ENCODE results near the gene KRTAP10-2. TPM values are rescaled to one million over a fixed set of nuclear protein-coding genes. Genes with fewer than 3 reads are reported as not detected.
A peak's percentile ranks its signal among the peaks of the same experiment; 100 is the strongest.
"Not testable (repeated sequence)": the region's sequence is repeated elsewhere in the genome, so short reads cannot be mapped to it uniquely, and the experiment has no call there.

Gene KRTAP10-2
- polyA plus RNA-seq, 3 donors from 2014 or later = not detected

DNA sequence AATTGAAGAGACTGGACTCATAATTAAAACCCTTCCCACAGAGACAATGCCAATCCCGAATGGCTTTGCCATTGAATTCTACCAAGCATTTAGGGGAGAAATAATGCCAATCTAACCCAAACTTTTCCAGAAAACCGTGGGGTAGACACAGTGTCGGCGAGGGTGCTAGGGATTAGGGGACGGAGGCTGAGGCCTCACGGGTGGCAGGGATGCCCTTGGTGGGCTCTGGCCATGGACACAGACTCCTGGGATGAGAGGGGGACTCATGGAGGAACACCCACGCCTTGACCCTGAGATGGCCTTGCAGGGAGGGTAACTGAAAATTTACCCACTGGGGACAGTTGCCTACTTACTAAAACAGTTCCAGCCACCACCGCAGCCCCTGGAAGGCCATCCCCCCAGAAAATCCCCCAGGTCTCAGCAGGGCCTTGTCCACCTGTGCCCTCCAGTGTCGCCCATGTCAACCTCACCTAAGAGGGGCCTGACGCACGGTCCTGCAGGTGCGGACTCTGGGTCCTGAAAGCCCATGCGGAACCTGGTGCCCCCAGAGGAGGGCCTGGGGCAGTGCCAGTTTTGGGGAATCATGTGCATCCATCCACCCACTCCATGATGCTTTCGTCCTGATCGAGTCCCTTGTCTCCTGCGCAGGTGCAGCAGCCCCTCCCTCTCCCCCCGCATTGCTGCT, 27.2 kb upstream of the KRTAP10-2 start:
- Mint-ChIP-seq H3K4me1 (no peaks in the 10 kb centered on the region), H3K27ac (no peak overlapping the region), H3K9me3 (peaks cover 9 to 24% (median 18%) of the 10 kb centered on the region in 6 donors), H3K27me3 (ENCODE audit: low read depth in 3 of 3) (peaks cover 4 to 12% (median 7%) of the 10 kb centered on the region in 3 donors), H3K36me3 (peaks cover 0 to 6% (median 3%) of the 10 kb centered on the region in 3 donors), H3K4me3 (no peak overlapping the region)
- DNase-seq = no peak

DNA sequence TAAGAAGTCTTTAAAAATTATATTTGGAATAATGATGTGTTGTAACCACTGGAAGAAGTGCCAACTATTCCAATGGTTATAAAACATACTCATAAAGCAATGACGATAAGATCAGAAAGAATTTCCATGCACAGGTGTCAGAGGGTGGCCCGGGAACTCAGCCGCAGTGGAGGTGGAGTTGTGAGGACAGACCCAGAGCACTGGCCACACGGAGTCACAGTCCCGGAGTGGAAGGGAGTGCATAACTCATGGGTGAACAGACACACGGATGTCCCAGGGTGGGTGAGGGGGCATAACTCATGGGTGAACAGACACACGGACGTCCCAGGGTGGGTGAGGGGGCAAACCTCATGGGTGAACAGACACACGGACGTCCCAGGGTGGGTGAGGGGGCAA, 24.7 kb upstream of the KRTAP10-2 start:
- DNase-seq = no peak
- Mint-ChIP-seq H3K27ac (no peak overlapping the region), H3K36me3 (peaks cover 0 to 6% (median 3%) of the 10 kb centered on the region in 3 donors), H3K4me1 (no peaks in the 10 kb centered on the region), H3K9me3 (peaks cover 3 to 17% (median 7%) of the 10 kb centered on the region in 6 donors), H3K27me3 (ENCODE audit: low read depth in 3 of 3) (peaks cover 7 to 11% (median 7%) of the 10 kb centered on the region in 3 donors), H3K4me3 (no peak overlapping the region)

- H3K36me3 Mint-ChIP-seq = peaks cover 0 to 6% (median 3%) of the 10 kb centered on the region in 3 donors
- no peak overlapping the region for H3K4me3 Mint-ChIP-seq
- DNase-seq = no peak
- H3K27ac Mint-ChIP-seq = no peak overlapping the region
- H3K4me1 Mint-ChIP-seq = no peaks in the 10 kb centered on the region
- H3K9me3 Mint-ChIP-seq = peaks cover 0 to 14% (median 5%) of the 10 kb centered on the region in 6 donors
- H3K27me3 Mint-ChIP-seq (ENCODE audit: low read depth in 3 of 3) = peaks cover 7 to 8% (median 7%) of the 10 kb centered on the region in 3 donors
Measured at GRCh38 chr21:44575307-44576024, 24.2 kb upstream of the KRTAP10-2 start.

DNA sequence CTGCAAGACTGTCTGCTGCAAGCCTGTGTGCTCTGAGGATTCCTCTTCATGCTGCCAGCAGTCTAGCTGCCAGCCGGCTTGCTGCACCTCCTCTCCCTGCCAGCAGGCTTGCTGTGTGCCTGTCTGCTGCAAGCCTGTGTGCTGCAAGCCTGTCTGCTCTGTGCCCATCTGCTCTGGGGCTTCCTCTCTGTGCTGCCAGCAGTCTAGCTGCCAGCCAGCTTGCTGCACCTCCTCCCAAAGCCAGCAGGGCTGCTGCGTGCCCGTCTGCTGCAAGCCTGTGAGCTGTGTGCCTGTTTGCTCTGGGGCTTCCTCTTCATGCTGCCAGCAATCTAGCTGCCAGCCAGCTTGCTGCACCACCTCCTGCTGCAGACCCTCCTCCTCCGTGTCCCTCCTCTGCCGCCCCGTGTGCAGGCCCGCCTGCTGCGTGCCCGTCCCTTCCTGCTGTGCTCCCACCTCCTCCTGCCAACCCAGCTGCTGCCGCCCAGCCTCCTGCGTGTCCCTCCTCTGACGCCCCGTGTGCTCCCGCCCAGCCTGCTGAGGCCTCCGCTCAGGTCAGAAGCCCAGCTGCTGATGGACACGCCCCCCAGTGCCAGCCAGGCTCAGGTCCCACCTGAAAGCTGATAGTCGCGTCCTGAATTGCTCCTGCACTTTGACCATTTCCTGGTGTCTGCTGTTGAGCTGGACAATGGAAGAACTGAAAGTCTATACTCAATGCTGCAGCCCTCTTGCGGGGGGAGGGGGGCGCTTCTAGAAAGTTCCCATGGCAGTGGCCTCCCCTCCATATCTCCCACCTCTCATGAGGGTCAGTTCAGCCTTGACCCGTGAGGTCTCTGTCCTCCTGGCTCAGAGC, 23.4 kb upstream of the KRTAP10-2 start:
- no peak for DNase-seq
- Mint-ChIP-seq H3K27me3 (ENCODE audit: low read depth in 3 of 3) (peaks cover 4 to 8% (median 8%) of the 10 kb centered on the region in 3 donors), H3K36me3 (peaks cover 0 to 6% (median 3%) of the 10 kb centered on the region in 3 donors), H3K27ac (no peak overlapping the region), H3K9me3 (peaks cover 0 to 11% (median 4%) of the 10 kb centered on the region in 6 donors), H3K4me3 (no peak overlapping the region), H3K4me1 (no peaks in the 10 kb centered on the region)

- not testable (repeated sequence) for H3K27me3 Mint-ChIP-seq (ENCODE audit: low read depth in 3 of 3); H3K27ac Mint-ChIP-seq; H3K4me1 Mint-ChIP-seq; H3K4me3 Mint-ChIP-seq; H3K36me3 Mint-ChIP-seq; DNase-seq
- peaks cover 0 to 11% (median 3%) of the 10 kb centered on the region in 6 donors for H3K9me3 Mint-ChIP-seq
Measured at GRCh38 chr21:44573630-44574456, 22.5 kb upstream of the KRTAP10-2 start, which contains the start of gene KRTAP10-4. KRTAP10-4 (plus strand) TSS chr21:44573729; CDS start chr21:44573759, 30 bp downstream.

GRCh38 chr21:44572959-44573583, 21.8 kb upstream of the KRTAP10-2 start:
- Mint-ChIP-seq H3K4me3 (no peak overlapping the region), H3K27me3 (ENCODE audit: low read depth in 3 of 3) (peaks cover 8 to 10% (median 9%) of the 10 kb centered on the region in 3 donors), H3K9me3 (peaks cover 0 to 11% (median 3%) of the 10 kb centered on the region in 6 donors), H3K36me3 (peaks cover 0 to 3% (median 3%) of the 10 kb centered on the region in 3 donors), H3K27ac (no peak overlapping the region), H3K4me1 (no peaks in the 10 kb centered on the region)
- no peak for DNase-seq

DNA sequence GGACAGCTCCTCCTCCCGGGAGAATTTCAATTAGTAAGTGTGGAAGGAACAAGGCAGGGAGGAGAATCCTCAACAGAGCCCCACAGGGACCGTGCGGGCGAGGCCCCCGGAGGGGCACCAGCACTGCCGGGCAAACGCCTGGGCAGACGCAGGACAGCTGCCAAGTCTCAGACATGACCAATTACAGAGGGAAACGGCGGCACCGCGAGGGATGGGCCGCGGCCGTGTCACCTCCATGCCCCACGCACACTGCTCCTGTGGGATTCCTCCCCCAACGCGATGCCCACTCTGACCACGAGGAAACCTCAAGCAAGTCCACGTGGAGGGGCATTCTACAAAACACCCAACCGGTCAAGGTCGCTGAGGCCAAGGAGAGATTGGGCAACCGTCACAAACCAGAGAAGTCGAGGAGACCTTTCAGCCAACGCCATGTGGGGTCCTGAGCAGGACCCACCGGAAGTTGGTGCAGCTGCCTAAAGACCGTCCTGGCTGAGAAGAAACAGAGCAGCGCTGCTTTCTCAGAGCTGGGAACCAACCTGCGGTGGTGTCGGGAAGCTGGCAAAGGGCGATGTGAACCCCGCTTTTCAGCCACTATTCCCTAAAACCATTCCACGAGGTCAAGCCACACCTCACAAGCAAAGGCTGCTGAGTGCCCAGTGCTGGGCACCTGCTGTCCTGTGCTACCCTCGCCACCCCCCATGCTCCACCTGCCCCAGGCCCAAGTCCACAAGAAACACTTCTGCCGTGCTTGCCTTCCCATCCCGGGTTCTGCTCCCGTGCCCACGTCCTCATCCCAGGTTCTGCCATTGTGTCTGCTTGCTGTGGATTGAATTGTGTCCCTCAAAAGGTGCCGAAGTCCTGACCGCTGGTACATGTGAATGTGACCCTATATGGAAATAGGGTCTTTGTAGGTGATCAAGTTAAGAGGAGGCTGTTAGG, 20.8 kb upstream of the KRTAP10-2 start:
- DNase-seq = no peak
- Mint-ChIP-seq H3K36me3 (peaks cover 0 to under 1% (median 0%) of the 10 kb centered on the region in 3 donors), H3K27me3 (ENCODE audit: low read depth in 3 of 3) (peaks cover 8 to 13% (median 10%) of the 10 kb centered on the region in 3 donors), H3K4me1 (no peaks in the 10 kb centered on the region), H3K9me3 (peaks cover 0 to 8% (median 2%) of the 10 kb centered on the region in 6 donors), H3K27ac (no peak overlapping the region), H3K4me3 (no peak overlapping the region)

GRCh38 chr21:44571296-44571695, 20.0 kb upstream of the KRTAP10-2 start:
- Mint-ChIP-seq H3K27ac (no peak overlapping the region), H3K27me3 (ENCODE audit: low read depth in 3 of 3) (peaks cover 8 to 13% (median 8%) of the 10 kb centered on the region in 3 donors)

DNA sequence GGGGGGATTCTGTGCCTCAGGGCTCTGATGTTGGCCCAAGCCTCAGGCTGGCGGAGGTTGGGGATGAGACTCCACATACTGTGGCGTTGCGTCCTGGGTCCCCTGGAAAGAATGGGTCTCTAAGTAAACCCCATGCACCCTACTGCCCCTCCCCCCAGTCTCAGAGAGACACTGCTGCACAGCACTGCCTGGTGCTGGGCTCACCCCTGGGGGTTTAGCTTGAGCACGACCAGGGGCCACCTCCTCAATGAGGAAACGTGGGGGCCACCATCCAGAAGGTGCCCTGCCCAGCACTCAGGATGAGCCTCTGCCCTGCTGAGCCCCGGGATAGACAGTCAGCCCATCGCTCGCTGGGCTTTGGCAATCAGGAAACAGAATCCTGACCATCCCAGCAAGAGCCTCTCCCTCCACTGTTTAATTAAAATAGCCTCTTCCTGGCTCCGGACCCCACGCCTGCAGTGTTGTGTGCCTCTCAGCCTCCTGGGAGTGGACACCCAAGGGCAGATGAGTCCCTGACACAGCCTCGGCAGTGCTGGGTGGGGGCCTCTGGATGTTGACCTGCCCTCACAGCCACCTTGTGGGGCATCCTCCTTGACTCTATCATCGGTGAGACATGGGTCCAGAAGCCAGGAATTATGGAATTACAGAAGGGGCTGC, 18.7 kb upstream of the KRTAP10-2 start:
- peak overlapping the region in 1 of 6 donors; percentile 29 for H3K27ac Mint-ChIP-seq
- H3K4me3 Mint-ChIP-seq = no peak overlapping the region
- H3K4me1 Mint-ChIP-seq = peaks cover 5% of the 10 kb centered on the region in 2 donors
- no peaks in the 10 kb centered on the region for H3K9me3 Mint-ChIP-seq
- H3K36me3 Mint-ChIP-seq = no peaks in the 10 kb centered on the region
- H3K27me3 Mint-ChIP-seq (ENCODE audit: low read depth in 3 of 3) = peaks cover 8 to 13% (median 8%) of the 10 kb centered on the region in 3 donors
- DNase-seq = no peak

More at GRCh38 chr21:44571296-44571695, 20.0 kb upstream of the KRTAP10-2 start:
- no peak for DNase-seq
- Mint-ChIP-seq H3K4me1 (no peaks in the 10 kb centered on the region), H3K9me3 (peaks cover 0 to 4% (median 0%) of the 10 kb centered on the region in 6 donors), H3K36me3 (no peaks in the 10 kb centered on the region), H3K4me3 (no peak overlapping the region)

DNA sequence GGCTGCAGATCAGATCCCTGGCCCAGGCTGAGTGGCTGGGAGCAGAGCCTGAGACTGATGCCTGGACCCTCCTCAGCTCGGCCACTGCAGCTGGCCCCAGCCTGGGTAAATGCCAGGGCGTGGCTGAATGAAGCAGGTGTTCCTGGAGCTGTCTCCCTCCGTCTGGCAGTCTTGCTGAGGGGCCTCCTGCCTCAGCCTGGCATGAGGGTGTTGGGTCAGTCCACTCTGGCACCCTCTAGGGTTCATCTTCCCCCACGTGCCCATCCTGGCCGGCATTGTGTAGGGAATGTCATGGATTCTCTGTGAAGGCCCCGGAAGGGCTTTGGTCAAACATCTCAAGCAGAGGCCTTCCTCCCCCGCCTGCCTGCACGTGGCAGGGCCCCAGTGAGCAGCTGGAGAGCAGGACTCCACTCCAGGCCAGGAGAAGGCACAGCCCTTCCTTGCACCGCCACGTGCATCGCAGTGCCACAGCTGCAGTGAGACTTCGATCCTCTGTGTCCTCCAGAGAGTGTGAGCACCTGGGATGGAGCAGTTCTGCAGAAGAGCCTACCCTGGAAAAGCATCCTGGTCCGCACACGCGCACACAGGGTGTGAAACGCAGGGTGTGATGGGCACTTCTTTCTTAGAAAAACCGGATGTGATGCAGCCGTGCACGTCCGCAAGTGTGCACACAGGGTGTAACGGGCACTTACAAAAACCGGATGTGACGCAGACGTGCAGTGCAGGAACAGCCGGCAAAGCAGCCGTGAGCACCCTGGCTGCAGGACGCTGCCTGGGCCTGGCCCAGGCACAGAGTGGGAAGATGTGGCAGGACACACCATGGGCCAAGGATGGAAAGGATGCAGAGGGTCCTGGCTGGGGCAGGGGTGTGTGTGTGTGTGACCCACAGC, 17.6 kb upstream of the KRTAP10-2 start:
- no peak overlapping the region for H3K4me3 Mint-ChIP-seq
- H3K36me3 Mint-ChIP-seq = no peaks in the 10 kb centered on the region
- no peak for DNase-seq
- H3K27me3 Mint-ChIP-seq (ENCODE audit: low read depth in 3 of 3) = peaks cover 8 to 11% (median 8%) of the 10 kb centered on the region in 3 donors
- H3K4me1 Mint-ChIP-seq = peaks cover 13 to 14% of the 10 kb centered on the region in 2 donors
- no peaks in the 10 kb centered on the region for H3K9me3 Mint-ChIP-seq
- no peak overlapping the region for H3K27ac Mint-ChIP-seq

Data from immature natural killer cell (primary cell).